T-helper 1 cell (primary cell): Measurements from ENCODE around the gene FAM131C.
A peak's percentile ranks its signal among the peaks of the same experiment; 100 is the strongest.
"Not testable (repeated sequence)": the region's sequence is repeated elsewhere in the genome, so short reads cannot be mapped to it uniquely, and the experiment has no call there.

Experiments used
- DNase-seq, 5 donors: peaks; one replicate each; pipeline ENCODE4 v3.0.0-alpha.2; 2012 to 2020

FAM131C gene

GRCh38 chr1:16032388-16033102, 40.9 kb downstream of the FAM131C start:
- DNase-seq: peak in 2 of 5 donors; percentile 10 to 60

GRCh38 chr1:16031551-16031950, 41.9 kb downstream of the FAM131C start:
- no peak for DNase-seq

GRCh38 chr1:16029288-16029687, 44.2 kb downstream of the FAM131C start:
- no peak for DNase-seq

GRCh38 chr1:16029003-16029268, 44.5 kb downstream of the FAM131C start:
- DNase-seq: not testable (repeated sequence)

- no peak for DNase-seq
Observed at GRCh38 chr1:16028237-16029002, 45.0 kb downstream of the FAM131C start.

GRCh38 chr1:16026723-16027484, 46.5 kb downstream of the FAM131C start:
- peak in 2 of 5 donors; percentile 16 to 19 for DNase-seq

GRCh38 chr1:16026302-16026701, 47.1 kb downstream of the FAM131C start:
- not testable (repeated sequence) for DNase-seq

- no peak for DNase-seq
Observed at GRCh38 chr1:16023050-16023653, 50.3 kb downstream of the FAM131C start.

- DNase-seq: no peak
Observed at GRCh38 chr1:16022393-16022792, 51.1 kb downstream of the FAM131C start.

- DNase-seq: no peak
Observed at GRCh38 chr1:16021681-16022080, 51.8 kb downstream of the FAM131C start, which contains the start of gene CLCNKA. Gene CLCNKA, plus strand, starts transcription at chr1:16022036. Its CDS starts 584 bp downstream, at chr1:16022620.

- DNase-seq: not testable (repeated sequence)
Observed at GRCh38 chr1:16020878-16021277, 52.6 kb downstream of the FAM131C start.

GRCh38 chr1:16020325-16020724, 53.1 kb downstream of the FAM131C start:
- no peak for DNase-seq

GRCh38 chr1:16019644-16020277, 53.7 kb downstream of the FAM131C start:
- DNase-seq: no peak

GRCh38 chr1:16018749-16019643, 54.5 kb downstream of the FAM131C start:
- DNase-seq: no peak

GRCh38 chr1:16018308-16018707, 55.1 kb downstream of the FAM131C start:
- DNase-seq: no peak

GRCh38 chr1:16017461-16018303, 55.8 kb downstream of the FAM131C start, which contains the start of gene HSPB7:
Gene HSPB7, minus strand, starts transcription at chr1:16018043. Its CDS starts 80 bp downstream, at chr1:16017963.
- DNase-seq: no peak

- DNase-seq: no peak
Observed at GRCh38 chr1:16017076-16017460, 56.4 kb downstream of the FAM131C start.

GRCh38 chr1:16015960-16016901, 57.2 kb downstream of the FAM131C start:
- no peak for DNase-seq

- no peak for DNase-seq
Observed at GRCh38 chr1:16015491-16015890, 58.0 kb downstream of the FAM131C start.
